Measurements from ENCODE around the gene PGLYRP4.

Gene PGLYRP4

DNA sequence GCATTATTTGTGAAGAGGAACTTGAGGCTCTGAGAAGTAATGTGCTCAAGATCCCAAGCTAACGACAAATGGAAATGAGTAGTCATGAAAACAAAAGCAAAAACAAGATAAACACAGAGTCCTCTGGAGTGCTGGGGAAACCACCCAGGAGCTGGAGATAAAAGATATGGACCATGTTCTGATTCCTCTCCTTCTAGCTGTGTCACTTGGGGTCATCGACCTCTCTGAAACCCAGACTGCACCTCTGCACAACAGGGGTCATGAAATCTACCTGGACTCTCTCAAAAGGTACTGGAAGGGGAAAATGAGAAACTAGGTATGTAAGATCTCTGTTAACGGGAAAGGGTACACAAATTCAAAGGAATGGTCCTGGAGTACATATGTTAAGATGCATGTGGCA, 6.5 kb downstream of the PGLYRP4 start:
- H4K5ac ChIP-seq (ENCODE audit: low read length), result no peak overlapping the region
- H4K8ac ChIP-seq (ENCODE audit: low read depth, low read length), result no peak overlapping the region
- H3K23ac ChIP-seq (ENCODE audit: low read length), result no peak overlapping the region
- no peaks in the 10 kb centered on the region for H3K36me3 ChIP-seq (ENCODE audit: control insufficient read depth, insufficient read depth, low read length)
- no CpG with 5 or more reads among the region's 3 CpGs for WGBS (ENCODE audit: extremely low coverage, insufficient coverage, low lambda C conversion rate)
- peak; percentile 71 for DNase-seq
- no peaks in the 10 kb centered on the region for H3K79me1 ChIP-seq (ENCODE audit: low read length)
- no peak overlapping the region for H3K4me3 ChIP-seq (ENCODE audit: low read length)
- no peak overlapping the region for H2BK120ac ChIP-seq (ENCODE audit: low read depth, low read length)
- H2BK15ac ChIP-seq (replicated peaks; ENCODE audit: low read depth), result no peak overlapping the region
- no peak overlapping the region for H2BK5ac ChIP-seq (ENCODE audit: low read length)
- H3K4ac ChIP-seq (ENCODE audit: low read depth, low read length), result no peak overlapping the region
- H3K4me2 ChIP-seq (ENCODE audit: low read length), result no peak overlapping the region
- no peaks in the 10 kb centered on the region for H3K79me2 ChIP-seq (ENCODE audit: control insufficient read depth, insufficient read depth, low read length)
- no peak overlapping the region for H3K9ac ChIP-seq (ENCODE audit: low read length)
- no peak overlapping the region for H3K18ac ChIP-seq (ENCODE audit: low read length)
- no peaks in the 10 kb centered on the region for H3K27me3 ChIP-seq (ENCODE audit: insufficient read depth, low read length, poor library complexity)
- no peak overlapping the region for H3K56ac ChIP-seq (ENCODE audit: low read length)
- H3K27ac ChIP-seq (ENCODE audit: low read depth, low read length), result peak overlapping the region; percentile 18
- H3K4me1 ChIP-seq (ENCODE audit: control insufficient read depth, low read depth, low read length), result peaks cover 9% of the 10 kb centered on the region
- no peak overlapping the region for H2AK5ac ChIP-seq (ENCODE audit: low read length)

DNA sequence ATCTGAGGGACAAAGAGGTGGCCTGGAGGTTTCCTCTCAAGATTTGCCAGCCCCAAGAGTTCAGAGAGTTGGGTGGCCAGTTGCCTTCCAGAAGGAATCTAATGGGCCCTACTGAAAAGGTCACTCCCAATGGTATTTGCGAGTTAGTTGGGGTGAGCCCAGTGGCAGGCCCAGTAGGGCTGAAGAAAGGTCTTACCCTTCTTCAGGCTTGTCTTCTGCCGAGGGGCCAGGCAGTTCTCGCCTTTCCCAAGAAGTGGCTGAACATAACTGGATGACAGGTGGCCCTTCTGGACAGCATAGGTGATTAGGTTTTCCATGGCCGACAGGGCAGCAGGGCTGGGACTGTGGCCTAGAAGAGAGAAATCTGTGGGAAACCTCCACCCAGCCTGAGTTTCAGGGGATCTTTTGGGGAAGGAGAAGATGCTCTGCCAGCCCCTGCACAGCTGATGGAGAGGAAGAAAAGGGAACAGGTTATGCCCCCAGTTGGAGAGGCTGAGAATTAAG, 7.2 kb downstream of the PGLYRP4 start:
- H3K27me3 ChIP-seq (ENCODE audit: insufficient read depth, low read length, poor library complexity), result no peaks in the 10 kb centered on the region
- no peak for DNase-seq

DNA sequence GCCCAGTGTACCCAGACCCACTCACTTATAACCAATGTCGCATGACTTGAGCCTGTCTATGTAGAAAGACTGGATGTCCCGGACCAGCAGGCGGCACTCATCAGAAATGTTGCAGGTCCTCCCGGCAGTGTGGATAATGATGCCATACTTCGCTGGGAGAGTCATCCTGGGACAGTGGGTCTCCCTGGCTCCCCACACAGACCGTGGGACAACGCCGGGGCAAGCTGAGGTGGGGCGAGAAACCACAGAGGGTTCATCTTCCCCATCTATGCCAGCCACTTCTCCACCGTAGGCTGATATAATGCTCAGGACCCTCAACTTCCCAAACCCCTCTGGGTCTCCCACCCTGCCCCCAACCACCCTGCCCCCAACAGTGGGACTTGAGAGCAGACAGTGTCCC, 8.3 kb downstream of the PGLYRP4 start:
- DNase-seq, result no peak
- H3K23ac ChIP-seq (ENCODE audit: low read length), result no peak overlapping the region
- H3K18ac ChIP-seq (ENCODE audit: low read length), result no peak overlapping the region
- no peak overlapping the region for H2BK15ac ChIP-seq (replicated peaks; ENCODE audit: low read depth)
- H4K8ac ChIP-seq (ENCODE audit: low read depth, low read length), result no peak overlapping the region
- H2BK120ac ChIP-seq (ENCODE audit: low read depth, low read length), result no peak overlapping the region
- H3K79me2 ChIP-seq (ENCODE audit: control insufficient read depth, insufficient read depth, low read length), result no peaks in the 10 kb centered on the region
- H3K27me3 ChIP-seq (ENCODE audit: insufficient read depth, low read length, poor library complexity), result no peaks in the 10 kb centered on the region
- H3K4ac ChIP-seq (ENCODE audit: low read depth, low read length), result no peak overlapping the region
- no CpG with 5 or more reads among the region's 10 CpGs for WGBS (ENCODE audit: extremely low coverage, insufficient coverage, low lambda C conversion rate)
- H3K4me1 ChIP-seq (ENCODE audit: control insufficient read depth, low read depth, low read length), result peaks cover 9% of the 10 kb centered on the region
- H3K4me3 ChIP-seq (ENCODE audit: low read length), result no peak overlapping the region
- no peak overlapping the region for H4K5ac ChIP-seq (ENCODE audit: low read length)
- H3K36me3 ChIP-seq (ENCODE audit: control insufficient read depth, insufficient read depth, low read length), result no peaks in the 10 kb centered on the region
- no peaks in the 10 kb centered on the region for H3K79me1 ChIP-seq (ENCODE audit: low read length)
- H3K27ac ChIP-seq (ENCODE audit: low read depth, low read length), result no peak overlapping the region
- H3K56ac ChIP-seq (ENCODE audit: low read length), result no peak overlapping the region
- no peak overlapping the region for H2BK5ac ChIP-seq (ENCODE audit: low read length)
- no peak overlapping the region for H2AK5ac ChIP-seq (ENCODE audit: low read length)
- H3K9ac ChIP-seq (ENCODE audit: low read length), result no peak overlapping the region
- H3K4me2 ChIP-seq (ENCODE audit: low read length), result no peak overlapping the region

More for the DNA sequence above, 7.2 kb downstream of the PGLYRP4 start:
- no peak overlapping the region for H2BK15ac ChIP-seq (replicated peaks; ENCODE audit: low read depth)
- no CpG with 5 or more reads among the region's 4 CpGs for WGBS (ENCODE audit: extremely low coverage, insufficient coverage, low lambda C conversion rate)
- no peak overlapping the region for H3K18ac ChIP-seq (ENCODE audit: low read length)
- no peak overlapping the region for H3K4me3 ChIP-seq (ENCODE audit: low read length)
- no peak overlapping the region for H3K23ac ChIP-seq (ENCODE audit: low read length)
- no peaks in the 10 kb centered on the region for H3K36me3 ChIP-seq (ENCODE audit: control insufficient read depth, insufficient read depth, low read length)
- no peak overlapping the region for H2BK120ac ChIP-seq (ENCODE audit: low read depth, low read length)
- H3K4me2 ChIP-seq (ENCODE audit: low read length), result no peak overlapping the region
- H3K79me2 ChIP-seq (ENCODE audit: control insufficient read depth, insufficient read depth, low read length), result no peaks in the 10 kb centered on the region
- H3K9ac ChIP-seq (ENCODE audit: low read length), result no peak overlapping the region
- H4K8ac ChIP-seq (ENCODE audit: low read depth, low read length), result no peak overlapping the region
- H2AK5ac ChIP-seq (ENCODE audit: low read length), result no peak overlapping the region
- H3K4ac ChIP-seq (ENCODE audit: low read depth, low read length), result no peak overlapping the region
- peaks cover 9% of the 10 kb centered on the region for H3K4me1 ChIP-seq (ENCODE audit: control insufficient read depth, low read depth, low read length)
- peak overlapping the region; percentile 18 for H3K27ac ChIP-seq (ENCODE audit: low read depth, low read length)
- H4K5ac ChIP-seq (ENCODE audit: low read length), result no peak overlapping the region
- H3K56ac ChIP-seq (ENCODE audit: low read length), result no peak overlapping the region
- no peak overlapping the region for H2BK5ac ChIP-seq (ENCODE audit: low read length)
- no peaks in the 10 kb centered on the region for H3K79me1 ChIP-seq (ENCODE audit: low read length)

DNA sequence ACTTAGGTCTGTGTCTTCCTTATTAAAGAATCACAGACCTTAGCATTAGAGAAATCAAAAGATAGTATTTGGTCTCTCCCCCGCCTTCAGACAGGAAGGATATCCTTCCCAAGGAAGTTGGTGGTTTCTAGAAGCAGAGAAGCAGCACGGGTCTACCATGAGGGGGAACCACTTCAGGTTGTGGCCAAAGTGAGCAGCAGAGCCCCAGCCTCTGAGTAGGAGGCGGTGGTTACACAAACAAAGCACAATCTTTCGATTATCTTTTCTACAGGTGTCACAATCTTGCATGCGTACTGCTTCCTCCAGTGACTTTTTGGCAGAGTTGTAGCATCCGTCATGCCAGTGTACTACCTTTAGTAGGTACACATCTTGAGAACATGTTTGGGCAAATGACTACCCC, 8.8 kb downstream of the PGLYRP4 start:
- H4K8ac ChIP-seq (ENCODE audit: low read depth, low read length), result no peak overlapping the region
- no peak overlapping the region for H3K18ac ChIP-seq (ENCODE audit: low read length)
- no peak overlapping the region for H3K4ac ChIP-seq (ENCODE audit: low read depth, low read length)
- no peak overlapping the region for H2AK5ac ChIP-seq (ENCODE audit: low read length)
- no peak overlapping the region for H3K23ac ChIP-seq (ENCODE audit: low read length)
- no CpG with 5 or more reads among the region's 6 CpGs for WGBS (ENCODE audit: extremely low coverage, insufficient coverage, low lambda C conversion rate)
- H3K4me3 ChIP-seq (ENCODE audit: low read length), result no peak overlapping the region
- peaks cover 9% of the 10 kb centered on the region for H3K4me1 ChIP-seq (ENCODE audit: control insufficient read depth, low read depth, low read length)
- no peaks in the 10 kb centered on the region for H3K79me2 ChIP-seq (ENCODE audit: control insufficient read depth, insufficient read depth, low read length)
- H2BK120ac ChIP-seq (ENCODE audit: low read depth, low read length), result no peak overlapping the region
- no peak overlapping the region for H4K5ac ChIP-seq (ENCODE audit: low read length)
- no peak overlapping the region for H2BK15ac ChIP-seq (replicated peaks; ENCODE audit: low read depth)
- no peak overlapping the region for H3K4me2 ChIP-seq (ENCODE audit: low read length)
- H3K79me1 ChIP-seq (ENCODE audit: low read length), result no peaks in the 10 kb centered on the region
- no peak overlapping the region for H3K27ac ChIP-seq (ENCODE audit: low read depth, low read length)
- H3K27me3 ChIP-seq (ENCODE audit: insufficient read depth, low read length, poor library complexity), result no peaks in the 10 kb centered on the region
- no peak for DNase-seq
- H2BK5ac ChIP-seq (ENCODE audit: low read length), result no peak overlapping the region
- no peak overlapping the region for H3K9ac ChIP-seq (ENCODE audit: low read length)
- no peaks in the 10 kb centered on the region for H3K36me3 ChIP-seq (ENCODE audit: control insufficient read depth, insufficient read depth, low read length)
- H3K56ac ChIP-seq (ENCODE audit: low read length), result no peak overlapping the region

DNA sequence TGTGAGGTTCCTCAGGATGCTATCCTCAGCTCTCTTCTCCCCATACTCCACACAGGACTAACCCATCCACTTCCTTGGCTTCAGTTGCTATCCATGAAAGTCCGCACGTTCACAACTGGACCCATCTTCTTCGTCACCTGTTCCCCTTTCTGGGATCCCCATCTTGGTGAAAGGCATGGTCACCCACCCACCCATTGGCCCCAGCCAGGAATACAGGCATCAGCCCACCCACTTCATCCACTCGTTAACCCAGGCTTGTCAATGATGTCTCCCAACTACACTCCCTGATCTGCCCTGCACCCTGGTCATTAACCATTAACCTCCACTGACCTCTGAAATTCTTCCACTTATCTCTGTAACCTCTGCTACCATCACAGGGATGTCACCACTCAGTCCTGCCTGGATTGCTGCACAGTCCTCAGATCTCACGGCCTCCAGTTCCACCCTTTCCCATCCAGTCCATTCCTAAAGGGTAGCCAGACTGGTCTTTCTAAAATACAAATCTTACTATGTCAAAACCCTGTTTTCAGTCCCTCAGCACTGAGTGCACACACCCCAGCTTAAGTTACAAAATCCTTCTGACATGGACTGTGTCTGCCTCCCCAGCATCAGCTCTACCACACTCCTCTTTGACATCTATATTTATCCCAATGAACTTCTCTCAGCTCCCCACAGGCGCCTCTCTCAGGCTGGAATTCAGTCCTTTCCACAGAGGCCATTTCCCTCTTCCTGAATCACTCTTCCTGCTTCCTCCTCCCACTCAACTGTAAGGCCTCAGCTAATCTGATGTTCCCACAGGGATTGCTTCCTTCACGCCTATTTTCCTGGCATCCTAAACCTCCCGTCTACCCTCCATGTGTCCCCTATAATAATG, 10.4 kb downstream of the PGLYRP4 start:
- Histone ChIP-seq H3K79me1 (ENCODE audit: low read length) (no peaks in the 10 kb centered on the region), H3K79me2 (ENCODE audit: control insufficient read depth, insufficient read depth, low read length) (no peaks in the 10 kb centered on the region), H3K4ac (ENCODE audit: low read depth, low read length) (no peak overlapping the region), H3K4me3 (ENCODE audit: low read length) (no peak overlapping the region), H2BK5ac (ENCODE audit: low read length) (no peak overlapping the region), H3K23ac (ENCODE audit: low read length) (no peak overlapping the region), H3K4me1 (ENCODE audit: control insufficient read depth, low read depth, low read length) (peaks cover under 1% of the 10 kb centered on the region), H2BK120ac (ENCODE audit: low read depth, low read length) (no peak overlapping the region), H3K27me3 (ENCODE audit: insufficient read depth, low read length, poor library complexity) (no peaks in the 10 kb centered on the region), H4K8ac (ENCODE audit: low read depth, low read length) (no peak overlapping the region), H3K56ac (ENCODE audit: low read length) (no peak overlapping the region), H2BK15ac (replicated peaks; ENCODE audit: low read depth) (no peak overlapping the region), H3K18ac (ENCODE audit: low read length) (no peak overlapping the region), H3K27ac (ENCODE audit: low read depth, low read length) (no peak overlapping the region), H3K4me2 (ENCODE audit: low read length) (no peak overlapping the region), H4K5ac (ENCODE audit: low read length) (no peak overlapping the region), H2AK5ac (ENCODE audit: low read length) (no peak overlapping the region), H3K36me3 (ENCODE audit: control insufficient read depth, insufficient read depth, low read length) (no peaks in the 10 kb centered on the region), H3K9ac (ENCODE audit: low read length) (no peak overlapping the region)
- WGBS (ENCODE audit: extremely low coverage, insufficient coverage, low lambda C conversion rate), result no CpG with 5 or more reads among the region's 8 CpGs
- DNase-seq, result no peak

DNA sequence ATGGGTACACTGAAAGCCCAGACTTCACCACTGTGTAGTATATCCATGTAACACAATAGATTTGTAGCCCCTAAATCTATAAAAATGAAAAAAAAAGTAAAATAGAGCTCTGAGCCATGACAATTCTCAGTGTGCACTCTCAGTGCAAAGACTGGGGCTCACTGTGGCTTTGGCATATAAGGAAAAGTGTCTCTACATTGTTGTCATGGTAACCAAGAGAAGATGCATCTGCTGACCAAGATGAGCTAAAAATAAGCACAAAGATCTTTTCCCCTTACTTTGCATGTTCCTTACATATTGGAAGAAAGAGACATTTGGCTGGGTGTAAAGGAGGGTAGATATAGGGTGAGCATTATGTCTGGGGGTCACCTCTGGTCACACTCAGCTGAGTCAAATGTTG, 12.0 kb downstream of the PGLYRP4 start:
- Histone ChIP-seq H4K5ac (ENCODE audit: low read length) (no peak overlapping the region), H3K79me2 (ENCODE audit: control insufficient read depth, insufficient read depth, low read length) (no peaks in the 10 kb centered on the region), H3K9ac (ENCODE audit: low read length) (no peak overlapping the region), H3K56ac (ENCODE audit: low read length) (no peak overlapping the region), H3K4me2 (ENCODE audit: low read length) (no peak overlapping the region), H2BK15ac (replicated peaks; ENCODE audit: low read depth) (no peak overlapping the region), H3K4me3 (ENCODE audit: low read length) (no peak overlapping the region), H3K23ac (ENCODE audit: low read length) (no peak overlapping the region), H3K18ac (ENCODE audit: low read length) (no peak overlapping the region), H3K27ac (ENCODE audit: low read depth, low read length) (no peak overlapping the region), H3K27me3 (ENCODE audit: insufficient read depth, low read length, poor library complexity) (no peaks in the 10 kb centered on the region), H2BK5ac (ENCODE audit: low read length) (no peak overlapping the region), H4K8ac (ENCODE audit: low read depth, low read length) (no peak overlapping the region), H3K36me3 (ENCODE audit: control insufficient read depth, insufficient read depth, low read length) (no peaks in the 10 kb centered on the region), H3K79me1 (ENCODE audit: low read length) (no peaks in the 10 kb centered on the region), H2BK120ac (ENCODE audit: low read depth, low read length) (no peak overlapping the region), H3K4me1 (ENCODE audit: control insufficient read depth, low read depth, low read length) (no peaks in the 10 kb centered on the region), H2AK5ac (ENCODE audit: low read length) (no peak overlapping the region), H3K4ac (ENCODE audit: low read depth, low read length) (no peak overlapping the region)
- DNase-seq, result no peak
